BLaER1 treated with 17β-estradiol and CSF1 and Interleukin-3, amounts not matched to agents 10 nM and 100 nM (cell line): ENCODE measurements around the gene ALDH8A1.

Experiments used
- H3K27ac ChIP-seq, 11 experiments: shearing (Covaris generic); formaldehyde crosslinking; 2 replicates each; pipeline ENCODE4 v1.8.1; 2022
- H3K27me3 ChIP-seq, 11 experiments: shearing (Covaris generic); formaldehyde crosslinking; 2 replicates each; pipeline ENCODE4 v1.8.1; 2022
- H3K36me3 ChIP-seq, 11 experiments: shearing (Covaris generic); formaldehyde crosslinking; 2 replicates each; pipeline ENCODE4 v1.8.1; 2022
- H3K4me1 ChIP-seq, 10 experiments: shearing (Covaris generic); formaldehyde crosslinking; 2 replicates each; pipeline ENCODE4 v1.8.1; 2022
- H3K4me2 ChIP-seq, 11 experiments: shearing (Covaris generic); formaldehyde crosslinking; 2 replicates each; pipeline ENCODE4 v1.8.1; 2022
- H3K4me3 ChIP-seq, 10 experiments: shearing (Covaris generic); formaldehyde crosslinking; 2 replicates each; pipeline ENCODE4 v1.8.1; 2022
- H3K9ac ChIP-seq, 11 experiments: shearing (Covaris generic); formaldehyde crosslinking; 2 replicates each; pipeline ENCODE4 v1.8.1; 2022
- H3K9me3 ChIP-seq, 11 experiments: shearing (Covaris generic); formaldehyde crosslinking; replicated peaks in 1 of 11; 2 replicates each; pipeline ENCODE4 v1.8.1; 2022
- H4K20me1 ChIP-seq, 11 experiments: shearing (Covaris generic); formaldehyde crosslinking; 2 replicates each; pipeline ENCODE4 v1.8.1; 2022
- Cebpa-rat ChIP-seq, 11 experiments: shearing (Covaris generic); IDR thresholded peaks; 2 replicates each; pipeline ENCODE4 v1.8.1; 2022

Gene ALDH8A1

DNA sequence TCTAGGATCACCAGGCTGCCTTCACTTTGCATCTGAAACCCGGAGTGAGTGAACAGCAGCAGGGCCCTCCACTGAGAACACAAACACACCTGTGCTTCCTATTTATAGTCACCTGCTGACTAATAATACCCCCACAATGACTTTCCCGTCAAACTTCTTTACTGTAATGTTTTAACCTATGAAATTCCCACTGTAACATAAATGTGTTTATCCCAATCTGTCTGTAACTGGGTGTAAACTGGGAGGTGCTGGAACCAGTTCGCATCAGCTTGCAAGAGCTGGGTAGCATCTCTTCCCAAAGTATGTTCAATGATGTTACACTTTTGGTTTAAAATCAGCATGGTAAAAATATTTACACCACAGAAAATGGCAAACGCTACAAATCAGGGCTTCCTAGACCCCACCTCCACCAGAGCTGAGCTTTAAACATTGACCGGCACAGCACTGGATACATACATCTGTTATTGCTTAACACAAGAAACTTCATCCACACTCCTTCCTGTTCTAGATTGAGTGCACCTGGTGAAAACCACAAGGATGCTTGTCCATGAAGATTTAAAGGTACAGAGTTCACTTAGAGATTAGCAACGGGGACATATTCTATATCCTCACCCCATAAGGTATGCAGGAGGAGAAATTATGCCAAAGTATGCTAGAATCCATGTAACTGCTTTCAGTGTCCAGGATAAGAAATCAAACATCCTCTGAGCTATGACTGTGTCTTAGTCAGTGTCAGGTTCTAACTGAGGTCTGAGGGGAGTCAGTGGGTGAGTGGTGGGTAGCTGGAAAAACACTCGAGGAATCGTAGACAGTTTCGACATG lies 79.0 kb downstream of the ALDH8A1 start:
- TF ChIP-seq Cebpa-rat (IDR thresholded peaks at IDR 0.05), result peak in 4 of 11 experiments; percentile 16 to 43 (median 42); a peak in 4 of 22 replicates
- H4K20me1 ChIP-seq, result no peaks in the 10 kb centered on the region
- peak overlapping the region in 4 of 11 experiments; percentile 23 to 43 (median 42); a peak in 5 of 22 replicates for H3K9ac ChIP-seq
- peak overlapping the region in 7 of 11 experiments; percentile 32 to 74 (median 56); a peak in 12 of 22 replicates for H3K27ac ChIP-seq
- peaks cover 0 to 19% (median 14%) of the 10 kb centered on the region in 10 experiments; a peak in 16 of 20 replicates for H3K4me1 ChIP-seq
- peaks cover 24 to 44% (median 39%) of the 10 kb centered on the region in 11 experiments for H3K9me3 ChIP-seq
- no peaks in the 10 kb centered on the region for H3K36me3 ChIP-seq
- H3K27me3 ChIP-seq, result no peaks in the 10 kb centered on the region
- H3K4me3 ChIP-seq, result no peak overlapping the region; a peak in 1 of 20 replicates
- H3K4me2 ChIP-seq, result peak overlapping the region in 10 of 11 experiments; percentile 5 to 70 (median 64); a peak in 17 of 22 replicates

GRCh38 chr6:134868812-134869211 lies 81.1 kb downstream of the ALDH8A1 start:
- no peaks in the 10 kb centered on the region for H3K27me3 ChIP-seq
- peaks cover 0 to 19% (median 14%) of the 10 kb centered on the region in 10 experiments; a peak in 16 of 20 replicates for H3K4me1 ChIP-seq

More at GRCh38 chr6:134868812-134869211, 81.1 kb downstream of the ALDH8A1 start:
- Histone ChIP-seq H3K4me2 (no peak overlapping the region), H3K27ac (no peak overlapping the region), H3K4me3 (no peak overlapping the region), H3K9ac (no peak overlapping the region), H3K9me3 (peaks cover 3 to 24% (median 18%) of the 10 kb centered on the region in 11 experiments; a peak in 19 of 22 replicates), H4K20me1 (no peaks in the 10 kb centered on the region), H3K36me3 (no peaks in the 10 kb centered on the region)
- no peak for TF ChIP-seq Cebpa-rat (IDR thresholded peaks at IDR 0.05)
